NCI-H146 treated with DMSO at 0.1 percent for 48 hours (cell line): ENCODE data around the gene SCO2.
"Not testable (repeated sequence)": the region's sequence is repeated elsewhere in the genome, so short reads cannot be mapped to it uniquely, and the experiment has no call there.

ENCODE experiments used
- DNase-seq: peaks from one replicate; lab custom pipeline; 2025; ENCODE audit not compliant: unreplicated experiment; lab: John Stamatoyannopoulos, UW

SCO2 gene

GRCh38 chr22:50522208-50522805 is 3.1 kb downstream of the SCO2 start:
- no peak for DNase-seq

GRCh38 chr22:50521710-50522109 is 3.7 kb downstream of the SCO2 start:
- DNase-seq: no peak

GRCh38 chr22:50520826-50521453 is 4.5 kb downstream of the SCO2 start:
- no peak for DNase-seq

- DNase-seq: not testable (repeated sequence)
Observed at GRCh38 chr22:50520184-50520583, 5.2 kb downstream of the SCO2 start.

- DNase-seq: no peak
Observed at GRCh38 chr22:50519151-50519550, 6.2 kb downstream of the SCO2 start.

GRCh38 chr22:50518606-50519005 is 6.8 kb downstream of the SCO2 start:
- DNase-seq: no peak

GRCh38 chr22:50517495-50518260 is 7.7 kb downstream of the SCO2 start:
- DNase-seq: no peak

- no peak for DNase-seq
Observed at GRCh38 chr22:50516891-50517290, 8.5 kb downstream of the SCO2 start.

- DNase-seq: no peak
Observed at GRCh38 chr22:50516068-50516467, 9.3 kb downstream of the SCO2 start.

GRCh38 chr22:50513175-50513574 is 12.2 kb downstream of the SCO2 start:
- DNase-seq: no peak

- no peak for DNase-seq
Observed at GRCh38 chr22:50508897-50509296, 16.5 kb downstream of the SCO2 start.

GRCh38 chr22:50507991-50508884 is 17.2 kb downstream of the SCO2 start, which contains the start of gene NCAPH2:
Gene NCAPH2, plus strand, starts transcription at chr22:50508224. Its CDS starts 114 bp downstream, at chr22:50508338.
- DNase-seq: peak; percentile 73

- peak; percentile 73 for DNase-seq
Observed at GRCh38 chr22:50507421-50507990, 17.9 kb downstream of the SCO2 start, which contains the start of gene LMF2. Gene LMF2, minus strand, starts transcription at chr22:50507702. Its CDS starts 27 bp downstream, at chr22:50507675.

GRCh38 chr22:50506611-50507420 is 18.6 kb downstream of the SCO2 start:
- no peak for DNase-seq

- DNase-seq: peak; percentile 86
Observed at GRCh38 chr22:50505776-50506610, 19.4 kb downstream of the SCO2 start.

GRCh38 chr22:50505276-50505775 is 20.1 kb downstream of the SCO2 start:
- no peak for DNase-seq

- DNase-seq: no peak
Observed at GRCh38 chr22:50504369-50505211, 20.8 kb downstream of the SCO2 start.
